RWPE2 (cell line): ENCODE data around the gene ZNF438.

Experiments used
- ATAC-seq: fragments of 200-7000 bp; cut with Tn5 transposase; 3 replicates; pipeline ENCODE4 v1.9.1; 2021; ENCODE audit warnings: low read depth
- DNase-seq: peaks from one replicate; pipeline ENCODE4 v3.0.0-alpha.2; 2020; ENCODE audit warnings: low spot score
- H3K27ac ChIP-seq: fragments of 450-650 bp; 2 replicates; pipeline ENCODE4 v1.5.1; 2017; ENCODE audit warnings: mild to moderate bottlenecking; ENCODE audit not compliant: poor library complexity, severe bottlenecking
- H3K27me3 ChIP-seq: fragments of 250-450 bp; sonication (Bioruptor Pico); 2 replicates; pipeline ENCODE4 v1.5.1; 2021; ENCODE audit warnings: mild to moderate bottlenecking, moderate library complexity; ENCODE audit not compliant: insufficient read depth, poor library complexity, severe bottlenecking
- H3K36me3 ChIP-seq: fragments of 250-450 bp; sonication (Bioruptor Pico); 2 replicates; pipeline ENCODE4 v1.5.1; 2020; ENCODE audit warnings: low read depth, mild to moderate bottlenecking, moderate library complexity
- H3K4me1 ChIP-seq: fragments of 250-450 bp; sonication (Bioruptor Pico); 2 replicates; pipeline ENCODE4 v1.5.1; 2021; ENCODE audit warnings: mild to moderate bottlenecking, moderate library complexity; ENCODE audit not compliant: insufficient read depth, poor library complexity, severe bottlenecking
- H3K4me3 ChIP-seq: fragments of 250-450 bp; sonication (Bioruptor Pico); 2 replicates; pipeline ENCODE4 v1.5.1; 2021; ENCODE audit warnings: mild to moderate bottlenecking, moderate library complexity; ENCODE audit not compliant: severe bottlenecking
- H3K9me3 ChIP-seq: fragments of 250-450 bp; sonication (Bioruptor Pico); 2 replicates; pipeline ENCODE4 v1.5.1; 2021; ENCODE audit warnings: mild to moderate bottlenecking, moderate library complexity; ENCODE audit not compliant: severe bottlenecking
- TF ChIP-seq, protein P1 (sequence below): fragments of 450-650 bp; IDR thresholded peaks from one replicate; pipeline ENCODE4 v1.5.1; 2017; ENCODE audit warnings: mild to moderate bottlenecking, moderate library complexity; ENCODE audit not compliant: poor library complexity, severe bottlenecking

Gene ZNF438

DNA sequence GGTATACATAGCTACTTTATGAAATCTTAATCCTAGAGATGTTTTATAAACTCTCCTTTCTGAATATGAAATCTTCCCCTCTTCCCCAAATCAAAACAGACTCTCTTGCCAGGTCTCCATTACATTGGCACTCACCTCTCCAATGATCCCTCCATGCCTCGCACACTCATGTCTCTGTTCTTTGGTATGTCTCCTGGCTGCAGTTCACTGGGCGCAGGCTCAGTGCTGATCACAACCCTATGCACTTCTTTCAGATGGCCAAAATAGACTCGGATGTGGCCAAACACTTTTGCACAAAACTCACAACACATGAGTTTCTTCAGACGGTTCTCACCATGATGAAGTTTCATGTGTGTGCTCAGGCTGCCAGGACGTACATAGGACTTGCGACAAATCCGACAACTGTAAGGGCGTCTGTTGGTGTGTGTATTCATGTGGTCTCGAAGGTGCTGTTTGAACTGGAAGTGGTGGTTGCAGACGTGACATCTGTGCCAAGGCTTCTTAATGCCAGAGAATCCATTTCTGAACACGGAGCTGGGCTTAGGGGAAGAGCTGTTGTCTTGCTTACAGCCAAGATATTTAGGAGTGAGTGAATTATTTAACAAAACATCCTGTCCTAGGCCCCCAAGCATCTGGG, 183.2 kb downstream of the ZNF438 start:
- no peaks in the 10 kb centered on the region for H3K9me3 ChIP-seq
- TF ChIP-seq, protein P1, sequence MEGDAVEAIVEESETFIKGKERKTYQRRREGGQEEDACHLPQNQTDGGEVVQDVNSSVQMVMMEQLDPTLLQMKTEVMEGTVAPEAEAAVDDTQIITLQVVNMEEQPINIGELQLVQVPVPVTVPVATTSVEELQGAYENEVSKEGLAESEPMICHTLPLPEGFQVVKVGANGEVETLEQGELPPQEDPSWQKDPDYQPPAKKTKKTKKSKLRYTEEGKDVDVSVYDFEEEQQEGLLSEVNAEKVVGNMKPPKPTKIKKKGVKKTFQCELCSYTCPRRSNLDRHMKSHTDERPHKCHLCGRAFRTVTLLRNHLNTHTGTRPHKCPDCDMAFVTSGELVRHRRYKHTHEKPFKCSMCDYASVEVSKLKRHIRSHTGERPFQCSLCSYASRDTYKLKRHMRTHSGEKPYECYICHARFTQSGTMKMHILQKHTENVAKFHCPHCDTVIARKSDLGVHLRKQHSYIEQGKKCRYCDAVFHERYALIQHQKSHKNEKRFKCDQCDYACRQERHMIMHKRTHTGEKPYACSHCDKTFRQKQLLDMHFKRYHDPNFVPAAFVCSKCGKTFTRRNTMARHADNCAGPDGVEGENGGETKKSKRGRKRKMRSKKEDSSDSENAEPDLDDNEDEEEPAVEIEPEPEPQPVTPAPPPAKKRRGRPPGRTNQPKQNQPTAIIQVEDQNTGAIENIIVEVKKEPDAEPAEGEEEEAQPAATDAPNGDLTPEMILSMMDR, result no peak
- H3K36me3 ChIP-seq, result no peaks in the 10 kb centered on the region
- ATAC-seq (no peak), DNase-seq (no peak)
- H3K4me3 ChIP-seq, result no peak overlapping the region
- H3K27me3 ChIP-seq, result no peaks in the 10 kb centered on the region
- no peak overlapping the region for H3K27ac ChIP-seq
- H3K4me1 ChIP-seq, result no peaks in the 10 kb centered on the region

DNA sequence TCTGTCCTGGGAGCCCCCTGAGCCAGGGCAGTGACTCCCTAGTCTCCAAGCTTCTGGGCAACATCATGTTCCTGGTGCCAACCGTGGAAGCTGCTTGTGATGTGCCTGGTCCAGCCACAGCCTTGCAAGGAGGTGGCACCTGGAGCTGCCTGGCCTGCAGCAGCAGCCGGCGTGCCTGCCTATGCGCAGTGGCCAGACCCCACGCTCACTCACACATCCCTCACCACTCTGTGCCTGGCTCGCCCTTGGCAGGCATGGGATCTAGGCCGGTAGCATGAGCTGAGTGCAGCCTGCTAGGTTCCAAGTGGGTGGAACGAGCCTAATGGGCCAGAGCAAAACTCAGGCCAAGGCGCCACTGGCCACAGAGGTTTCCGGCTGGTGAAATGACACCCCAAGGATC, 184.0 kb downstream of the ZNF438 start:
- H3K27ac ChIP-seq, result no peak overlapping the region
- TF ChIP-seq, protein P1, result no peak
- no peaks in the 10 kb centered on the region for H3K27me3 ChIP-seq
- no peak for DNase-seq
- H3K4me3 ChIP-seq, result no peak overlapping the region
- H3K9me3 ChIP-seq, result no peaks in the 10 kb centered on the region
- H3K36me3 ChIP-seq, result no peaks in the 10 kb centered on the region
- no peaks in the 10 kb centered on the region for H3K4me1 ChIP-seq
- no peak for ATAC-seq

DNA sequence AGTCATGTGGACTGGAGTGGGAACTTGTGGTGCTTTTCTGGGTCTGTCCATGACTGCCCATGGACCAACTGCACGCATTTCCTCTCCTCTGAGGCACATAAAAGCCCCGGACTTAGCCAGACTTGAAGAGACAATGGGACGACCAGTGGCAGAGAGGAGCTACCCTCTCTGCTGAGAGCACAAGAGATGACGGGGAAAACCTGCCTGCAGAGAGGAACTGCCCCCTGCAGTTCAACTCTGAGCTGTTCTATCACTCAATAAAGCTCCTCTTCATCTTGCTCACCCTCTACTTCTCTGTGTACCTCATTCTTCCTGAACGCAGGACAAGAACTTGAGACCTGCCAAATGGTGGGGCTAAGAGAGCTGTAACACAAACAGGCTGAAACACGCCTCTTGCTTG, 184.5 kb downstream of the ZNF438 start:
- Histone ChIP-seq H3K27ac (no peak overlapping the region), H3K36me3 (no peaks in the 10 kb centered on the region), H3K4me1 (no peaks in the 10 kb centered on the region), H3K27me3 (no peaks in the 10 kb centered on the region), H3K4me3 (no peak overlapping the region), H3K9me3 (no peaks in the 10 kb centered on the region)
- DNase-seq (no peak), ATAC-seq (no peak)
- TF ChIP-seq, protein P1, result no peak

DNA sequence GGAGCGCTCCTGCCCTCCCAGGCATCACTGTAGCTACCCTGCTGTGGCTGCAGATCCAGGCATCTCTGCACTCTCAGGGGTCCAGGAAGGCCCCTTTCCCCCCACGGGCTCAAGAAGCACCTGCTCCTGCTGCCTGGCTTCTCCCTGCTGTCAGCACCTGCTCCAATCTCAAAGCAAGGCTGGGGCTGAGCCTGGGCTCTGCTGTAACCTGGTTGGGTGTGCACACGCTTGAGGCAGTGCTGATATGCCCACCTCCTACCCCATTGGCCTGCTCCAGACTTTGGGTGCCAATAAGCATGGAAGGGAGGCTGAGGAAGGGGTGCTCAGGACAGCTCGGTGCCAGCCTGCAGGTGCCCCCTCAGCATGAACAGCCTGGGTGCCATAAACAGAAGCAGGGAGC, 185.0 kb downstream of the ZNF438 start:
- Histone ChIP-seq H3K27me3 (no peaks in the 10 kb centered on the region), H3K9me3 (no peaks in the 10 kb centered on the region), H3K36me3 (no peaks in the 10 kb centered on the region), H3K4me3 (no peak overlapping the region), H3K4me1 (no peaks in the 10 kb centered on the region), H3K27ac (no peak overlapping the region)
- TF ChIP-seq, protein P1, result no peak
- DNase-seq (no peak), ATAC-seq (no peak)

DNA sequence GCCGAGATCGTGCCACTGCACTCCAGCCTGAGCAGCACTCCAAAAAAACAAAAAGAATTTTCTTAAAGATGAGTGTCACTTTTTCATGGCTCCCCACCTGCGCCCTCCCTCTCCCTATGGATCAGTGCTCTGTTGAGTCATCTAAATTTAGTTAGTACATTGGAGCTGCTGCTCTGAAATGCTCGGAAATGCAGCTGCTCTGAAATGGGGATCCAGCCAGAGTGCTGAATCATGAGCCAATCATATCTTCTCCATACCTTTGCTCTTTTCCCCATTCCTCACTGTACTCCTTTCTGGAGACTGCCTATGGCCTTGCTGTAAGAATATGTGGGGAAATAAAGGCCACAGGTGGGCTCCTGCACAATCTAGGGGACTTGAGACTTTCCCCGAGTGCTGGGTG, 188.8 kb downstream of the ZNF438 start:
- DNase-seq (no peak), ATAC-seq (no peak)
- no peaks in the 10 kb centered on the region for H3K27me3 ChIP-seq

More for the DNA sequence above, 188.8 kb downstream of the ZNF438 start:
- no peak overlapping the region for H3K4me3 ChIP-seq
- H3K9me3 ChIP-seq, result no peaks in the 10 kb centered on the region
- no peaks in the 10 kb centered on the region for H3K36me3 ChIP-seq
- H3K4me1 ChIP-seq, result no peaks in the 10 kb centered on the region
- TF ChIP-seq, protein P1, result no peak
- no peak overlapping the region for H3K27ac ChIP-seq
